Fibroblast of lung (primary cell): ENCODE results near the gene RBM20.

Experiments
- EZH2 ChIP-seq: IDR thresholded peaks from 2 replicates; pipeline ENCODE4 v1.5.1; 2012; ENCODE audit warnings: low read length, control low read depth, mild to moderate bottlenecking; ENCODE audit errors: missing control alignments
- TF ChIP-seq, protein P1 (sequence below), 2 donors: IDR thresholded peaks in 1 of 2; conservative IDR thresholded peaks in 1 of 2; 1 replicate in 1 of 2; 2 replicates in 1 of 2; pipeline ENCODE4 v1.5.1; 2011 to 2012; ENCODE audit warnings: low read length in 2 of 2, control low read depth in 1 of 2, inconsistent platforms in 1 of 2, low read depth in 1 of 2, mild to moderate bottlenecking in 1 of 2

DNA sequence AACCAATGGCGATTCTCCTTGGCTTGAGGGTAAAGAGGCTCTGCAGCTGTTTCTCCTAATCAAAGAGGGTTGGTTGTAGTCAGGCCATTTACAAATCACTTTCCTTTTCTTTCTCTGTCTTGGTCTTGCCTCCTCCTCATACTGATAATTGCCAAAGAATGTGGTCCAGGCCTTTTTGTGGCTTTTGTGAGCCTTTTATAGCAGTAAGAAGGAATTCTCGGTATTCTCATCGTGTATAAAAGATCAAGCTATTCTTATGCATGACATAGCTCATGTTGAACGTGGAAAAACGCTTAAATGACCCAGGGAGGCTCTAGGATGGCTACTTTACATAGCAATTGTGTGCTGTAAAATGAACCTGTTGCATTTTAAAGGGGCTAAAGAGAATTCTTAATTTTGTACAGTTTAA is 62.6 kb downstream of the RBM20 start:
- TF ChIP-seq, protein P1, sequence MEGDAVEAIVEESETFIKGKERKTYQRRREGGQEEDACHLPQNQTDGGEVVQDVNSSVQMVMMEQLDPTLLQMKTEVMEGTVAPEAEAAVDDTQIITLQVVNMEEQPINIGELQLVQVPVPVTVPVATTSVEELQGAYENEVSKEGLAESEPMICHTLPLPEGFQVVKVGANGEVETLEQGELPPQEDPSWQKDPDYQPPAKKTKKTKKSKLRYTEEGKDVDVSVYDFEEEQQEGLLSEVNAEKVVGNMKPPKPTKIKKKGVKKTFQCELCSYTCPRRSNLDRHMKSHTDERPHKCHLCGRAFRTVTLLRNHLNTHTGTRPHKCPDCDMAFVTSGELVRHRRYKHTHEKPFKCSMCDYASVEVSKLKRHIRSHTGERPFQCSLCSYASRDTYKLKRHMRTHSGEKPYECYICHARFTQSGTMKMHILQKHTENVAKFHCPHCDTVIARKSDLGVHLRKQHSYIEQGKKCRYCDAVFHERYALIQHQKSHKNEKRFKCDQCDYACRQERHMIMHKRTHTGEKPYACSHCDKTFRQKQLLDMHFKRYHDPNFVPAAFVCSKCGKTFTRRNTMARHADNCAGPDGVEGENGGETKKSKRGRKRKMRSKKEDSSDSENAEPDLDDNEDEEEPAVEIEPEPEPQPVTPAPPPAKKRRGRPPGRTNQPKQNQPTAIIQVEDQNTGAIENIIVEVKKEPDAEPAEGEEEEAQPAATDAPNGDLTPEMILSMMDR (conservative IDR thresholded peaks at IDR 0.05 in 1 of 2, IDR thresholded peaks at IDR 0.05 in 1 of 2; ENCODE audit: low read depth in 1 of 2, low read length in 2 of 2), result no peak
- no peak for TF ChIP-seq EZH2
